Cardiac muscle cell (in vitro differentiated cells and primary cell): ENCODE data around the gene TCTN1. TPM values are rescaled to one million over a fixed set of nuclear protein-coding genes. Genes with fewer than 3 reads are reported as not detected.
A peak's percentile ranks its signal among the peaks of the same experiment; 100 is the strongest.

Source experiments
- DNase-seq, 2 donors: peaks; one replicate each; pipeline versions ENCODE4 v3.0.0 to v3.0.0-alpha.2; 2010 to 2017; ENCODE audit warnings: low read depth in 1 of 2, low spot score in 1 of 2
- H3K27ac ChIP-seq: fragments of 200-600 bp; sonication (generic); 2 replicates; pipeline ENCODE4 v1.5.1; 2016
- H3K27me3 ChIP-seq: fragments of 200-600 bp; sonication (generic); 2 replicates; pipeline ENCODE4 v1.6.0; 2016; ENCODE audit warnings: control low read depth
- H3K36me3 ChIP-seq: fragments of 200-600 bp; sonication (generic); 2 replicates; pipeline ENCODE4 v1.5.1; 2016; ENCODE audit warnings: control low read depth
- H3K4me1 ChIP-seq: fragments of 200-600 bp; sonication (generic); 2 replicates; pipeline ENCODE4 v1.8.1; 2017; ENCODE audit warnings: low read depth, mild to moderate bottlenecking, mixed run types
- H3K4me3 ChIP-seq: fragments of 200-600 bp; sonication (generic); 2 replicates; pipeline ENCODE4 v1.5.1; 2016; ENCODE audit warnings: mild to moderate bottlenecking
- H3K9me3 ChIP-seq: fragments of 200-600 bp; sonication (generic); 2 replicates; pipeline ENCODE4 v1.5.1; 2017; ENCODE audit warnings: low read depth, mild to moderate bottlenecking, control low read depth
- polyA plus RNA-seq: library from polyadenylated mRNA; unstranded; fragments of >200 nt; fragmentation: Nextera tagmentation; extraction: Ambion mirVana; gene quantifications from 2 replicates; pipeline ENCODE4 v1.2.1, GENCODE V29; 2016
- total RNA-seq: library from RNA; depleted of rRNA; stranded (reverse); fragments of >200 nt; gene quantifications from 2 replicates; pipeline ENCODE4 v1.2.3, GENCODE V29; 2016
- TF ChIP-seq, protein P1 (sequence below): IDR thresholded peaks from 2 replicates; pipeline ENCODE4 v1.5.1; 2012; ENCODE audit warnings: low read depth, mild to moderate bottlenecking, low read length

TCTN1 gene
- total and polyA plus RNA-seq, 2 experiments from 2014 or later = 49.1 to 54.1 TPM

DNA sequence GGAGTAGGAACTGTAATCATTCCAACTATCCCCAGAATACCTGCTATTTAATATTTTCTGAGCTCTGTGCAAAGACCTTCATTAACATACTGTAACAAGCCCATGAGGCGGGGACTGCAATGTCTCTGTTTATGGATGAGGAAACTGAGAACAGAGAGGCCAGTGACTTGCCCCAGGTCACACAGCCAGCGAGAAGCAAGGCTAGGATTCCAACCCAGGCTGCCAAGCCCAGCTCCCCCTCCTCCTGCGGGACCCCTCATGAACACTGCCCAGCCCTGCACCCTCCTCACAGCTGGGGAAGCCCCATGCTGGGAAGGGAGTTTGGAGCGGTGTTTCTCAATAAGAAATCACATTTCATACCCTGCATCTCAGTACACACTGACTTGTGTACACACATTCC, 64.1 kb downstream of the TCTN1 start:
- Histone ChIP-seq H3K9me3 (no peaks in the 10 kb centered on the region), H3K4me3 (no peak overlapping the region), H3K4me1 (peaks cover 6% of the 10 kb centered on the region), H3K27ac (no peak overlapping the region), H3K36me3 (no peaks in the 10 kb centered on the region), H3K27me3 (no peaks in the 10 kb centered on the region)
- no peak for DNase-seq
- TF ChIP-seq, protein P1, sequence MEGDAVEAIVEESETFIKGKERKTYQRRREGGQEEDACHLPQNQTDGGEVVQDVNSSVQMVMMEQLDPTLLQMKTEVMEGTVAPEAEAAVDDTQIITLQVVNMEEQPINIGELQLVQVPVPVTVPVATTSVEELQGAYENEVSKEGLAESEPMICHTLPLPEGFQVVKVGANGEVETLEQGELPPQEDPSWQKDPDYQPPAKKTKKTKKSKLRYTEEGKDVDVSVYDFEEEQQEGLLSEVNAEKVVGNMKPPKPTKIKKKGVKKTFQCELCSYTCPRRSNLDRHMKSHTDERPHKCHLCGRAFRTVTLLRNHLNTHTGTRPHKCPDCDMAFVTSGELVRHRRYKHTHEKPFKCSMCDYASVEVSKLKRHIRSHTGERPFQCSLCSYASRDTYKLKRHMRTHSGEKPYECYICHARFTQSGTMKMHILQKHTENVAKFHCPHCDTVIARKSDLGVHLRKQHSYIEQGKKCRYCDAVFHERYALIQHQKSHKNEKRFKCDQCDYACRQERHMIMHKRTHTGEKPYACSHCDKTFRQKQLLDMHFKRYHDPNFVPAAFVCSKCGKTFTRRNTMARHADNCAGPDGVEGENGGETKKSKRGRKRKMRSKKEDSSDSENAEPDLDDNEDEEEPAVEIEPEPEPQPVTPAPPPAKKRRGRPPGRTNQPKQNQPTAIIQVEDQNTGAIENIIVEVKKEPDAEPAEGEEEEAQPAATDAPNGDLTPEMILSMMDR = no peak

- no peak overlapping the region for H3K27ac ChIP-seq
- TF ChIP-seq, protein P1 = no peak
- DNase-seq = no peak
- H3K4me1 ChIP-seq = peaks cover 6% of the 10 kb centered on the region
- no peaks in the 10 kb centered on the region for H3K27me3 ChIP-seq
- H3K9me3 ChIP-seq = no peaks in the 10 kb centered on the region
- no peaks in the 10 kb centered on the region for H3K36me3 ChIP-seq
- no peak overlapping the region for H3K4me3 ChIP-seq
These were observed 65.3 kb downstream of the TCTN1 start for GRCh38 chr12:110679201-110679600.

- Histone ChIP-seq H3K4me1 (peaks cover 6% of the 10 kb centered on the region), H3K36me3 (no peaks in the 10 kb centered on the region), H3K9me3 (no peaks in the 10 kb centered on the region)
These were observed 66.1 kb downstream of the TCTN1 start for GRCh38 chr12:110680032-110680431.

GRCh38 chr12:110683888-110684287, 70.0 kb downstream of the TCTN1 start:
- H3K9me3 ChIP-seq = no peaks in the 10 kb centered on the region
- no peaks in the 10 kb centered on the region for H3K36me3 ChIP-seq
- no peak overlapping the region for H3K4me3 ChIP-seq
- TF ChIP-seq, protein P1 = no peak
- no peak overlapping the region for H3K27ac ChIP-seq
- DNase-seq = no peak
- peaks cover 10% of the 10 kb centered on the region for H3K27me3 ChIP-seq
- H3K4me1 ChIP-seq = peaks cover 7% of the 10 kb centered on the region

More at GRCh38 chr12:110680032-110680431, 66.1 kb downstream of the TCTN1 start:
- H3K27me3 ChIP-seq = no peaks in the 10 kb centered on the region
- no peak overlapping the region for H3K4me3 ChIP-seq
- no peak overlapping the region for H3K27ac ChIP-seq
- TF ChIP-seq, protein P1 = no peak
- DNase-seq = peak in 1 of 2 donors; percentile 65

- no peaks in the 10 kb centered on the region for H3K36me3 ChIP-seq
- H3K9me3 ChIP-seq = no peaks in the 10 kb centered on the region
- TF ChIP-seq, protein P1 = no peak
- peak in 1 of 2 donors; percentile 33 for DNase-seq
- H3K27ac ChIP-seq = no peak overlapping the region
- H3K4me1 ChIP-seq = peaks cover 7% of the 10 kb centered on the region
- peaks cover 10% of the 10 kb centered on the region for H3K27me3 ChIP-seq
- no peak overlapping the region for H3K4me3 ChIP-seq
These were observed 70.4 kb downstream of the TCTN1 start for GRCh38 chr12:110684312-110684836.
